ENCODE results near the gene C20orf204.
"Not testable (repeated sequence)": the region's sequence is repeated elsewhere in the genome, so short reads cannot be mapped to it uniquely, and the experiment has no call there.

Gene C20orf204, protein sequence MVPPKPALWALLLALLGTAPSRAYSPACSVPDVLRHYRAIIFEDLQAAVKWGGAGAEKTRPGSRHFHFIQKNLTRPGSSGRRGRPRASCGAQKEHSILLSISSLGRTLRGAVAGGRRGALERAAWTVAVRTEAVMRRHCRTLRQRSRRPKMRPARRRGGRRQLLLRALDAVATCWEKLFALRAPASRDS
- total RNA-seq: 11.2 to 13.1 reads per million in 2 donors

DNA sequence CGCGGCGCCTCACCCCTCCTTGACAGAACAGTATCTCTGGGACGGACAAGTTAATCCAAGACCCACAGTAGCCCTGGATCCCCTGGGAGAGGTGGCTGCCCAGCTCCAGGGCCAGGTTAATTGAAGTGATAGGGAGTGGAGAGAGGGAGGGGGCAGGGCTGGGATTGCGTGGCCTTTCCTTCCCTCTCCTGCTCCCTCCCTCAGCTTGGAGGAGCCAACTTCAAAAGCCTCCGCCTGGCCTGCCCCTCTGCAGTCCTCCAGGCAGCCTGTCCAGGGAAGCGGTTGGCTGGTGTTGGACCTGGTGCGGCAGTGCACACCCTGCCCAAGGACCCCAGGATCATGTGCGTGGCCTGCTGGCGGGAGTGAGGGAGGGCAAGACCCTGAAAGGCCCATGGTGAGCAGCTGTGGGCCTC, at the start of gene C20orf204:
Gene C20orf204 (plus strand): TSS at position 250 of the 413 bp plus-strand sequence. CDS start 142 bp downstream, at position 392.
- no peak for DNase-seq

DNA sequence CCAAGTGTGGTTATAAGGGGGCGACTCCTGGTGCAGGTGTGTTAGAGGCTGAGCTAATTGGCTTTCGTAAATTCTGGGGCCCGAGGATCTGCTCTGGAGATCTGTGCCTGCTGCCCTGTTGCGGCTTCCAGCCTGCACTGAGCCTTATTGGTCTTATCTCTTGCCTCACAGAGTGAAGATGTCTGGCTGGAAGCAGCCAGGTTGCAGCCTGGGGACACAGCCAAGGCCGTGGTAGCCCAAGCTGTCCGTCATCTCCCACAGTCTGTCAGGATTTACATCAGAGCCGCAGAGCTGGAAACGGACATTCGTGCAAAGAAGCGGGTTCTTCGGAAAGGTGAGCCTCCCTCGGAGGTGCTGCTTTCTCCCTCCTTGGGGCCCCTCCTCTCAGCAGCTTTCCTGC, 35.1 kb upstream of the C20orf204 start:
- DNase-seq: no peak

DNA sequence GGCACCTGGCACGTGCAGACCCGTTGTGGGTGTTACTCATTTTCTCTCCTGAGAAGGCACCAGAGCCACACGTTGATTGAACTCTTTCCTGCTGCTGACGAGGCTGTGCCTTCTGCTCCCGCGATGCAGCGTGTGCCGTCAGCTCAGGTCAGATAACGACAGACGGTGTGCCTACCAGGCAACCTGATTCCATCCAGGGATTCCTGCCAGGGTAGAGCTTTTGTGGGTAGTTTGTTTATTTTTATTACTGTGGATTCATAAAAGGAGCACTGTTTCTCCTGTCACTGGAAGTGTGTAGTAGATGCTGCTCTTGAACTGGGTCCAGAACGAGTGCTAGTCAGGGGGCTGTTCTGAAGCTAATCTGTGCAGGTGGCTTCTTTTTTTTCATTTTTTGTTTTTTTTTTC, 34.4 kb upstream of the C20orf204 start:
- DNase-seq: no peak

DNA sequence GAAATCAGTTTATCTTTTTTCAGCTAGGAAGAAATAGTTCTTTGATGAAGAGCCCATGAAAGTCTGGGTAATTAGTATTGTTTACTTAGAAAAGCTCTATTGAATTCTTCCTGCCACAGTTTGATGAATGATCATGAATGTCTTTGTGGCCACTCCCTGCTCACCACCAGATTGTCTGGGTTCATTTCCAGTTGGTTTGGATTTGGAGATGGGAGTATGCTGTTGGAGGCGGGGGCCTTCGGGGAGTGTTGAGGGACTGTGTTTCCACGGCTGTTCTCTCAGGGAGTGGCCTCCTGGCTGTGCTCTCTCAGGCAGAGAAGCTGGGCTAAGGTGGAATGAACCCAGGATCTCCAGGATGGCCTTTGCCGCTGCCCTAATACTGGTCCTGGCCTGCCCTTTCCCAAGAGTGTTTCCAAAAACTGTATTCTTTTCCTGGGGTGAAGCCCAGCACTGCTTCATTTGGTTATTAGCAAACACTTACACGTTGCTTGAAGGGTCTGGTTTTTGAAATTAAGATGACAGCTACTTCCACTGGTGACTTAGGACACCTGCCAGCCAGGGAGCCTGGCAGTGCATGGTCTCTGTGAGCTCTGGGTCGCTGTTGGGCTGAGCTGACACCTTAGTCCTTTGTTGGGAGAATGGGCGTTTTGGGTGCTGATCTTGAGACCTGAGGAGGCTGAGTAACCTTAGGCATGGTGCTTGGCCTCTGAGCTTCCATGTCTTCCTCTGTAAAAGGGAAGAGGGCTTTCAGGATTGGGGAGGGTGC, 31.8 kb upstream of the C20orf204 start:
- DNase-seq: no peak

DNA sequence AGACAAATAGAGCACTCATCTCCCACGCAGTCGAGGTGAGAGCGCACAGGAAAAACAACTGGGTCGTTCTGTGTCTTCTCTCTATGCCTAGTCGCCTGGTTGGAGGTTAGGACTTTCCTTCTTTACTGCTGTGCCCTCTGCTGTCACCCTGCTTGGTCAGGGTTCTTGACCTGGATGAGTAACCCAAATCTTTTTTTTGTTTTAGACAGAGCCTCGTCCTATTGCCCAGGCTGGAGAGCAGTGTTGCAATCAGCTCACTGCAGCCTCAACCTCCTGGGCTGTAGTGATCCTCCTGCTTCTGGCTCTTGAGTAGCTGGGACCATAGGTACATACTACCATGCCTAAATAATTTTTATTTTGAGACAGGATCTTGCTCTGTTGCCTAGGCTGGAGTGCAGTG, 30.6 kb upstream of the C20orf204 start:
- DNase-seq: no peak

DNA sequence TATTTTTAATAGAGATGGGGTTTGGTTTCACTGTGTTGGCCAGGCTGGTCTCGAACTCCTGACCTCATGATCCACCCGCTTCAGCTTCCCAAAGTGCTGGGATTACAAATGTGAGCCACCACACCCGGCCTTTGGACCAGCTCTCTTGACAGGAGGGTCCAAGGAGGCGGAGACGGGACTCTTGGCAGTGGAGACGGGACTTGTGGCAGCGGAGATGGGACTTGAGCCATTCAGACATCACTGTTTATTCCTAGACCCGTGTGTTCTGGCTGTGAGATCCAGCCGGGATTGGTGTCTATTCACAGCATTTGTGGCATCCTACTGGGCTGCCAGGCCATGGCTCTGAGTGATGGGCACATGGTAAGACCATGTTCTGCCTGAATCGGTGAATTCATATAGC, 29.5 kb upstream of the C20orf204 start:
- DNase-seq: no peak

DNA sequence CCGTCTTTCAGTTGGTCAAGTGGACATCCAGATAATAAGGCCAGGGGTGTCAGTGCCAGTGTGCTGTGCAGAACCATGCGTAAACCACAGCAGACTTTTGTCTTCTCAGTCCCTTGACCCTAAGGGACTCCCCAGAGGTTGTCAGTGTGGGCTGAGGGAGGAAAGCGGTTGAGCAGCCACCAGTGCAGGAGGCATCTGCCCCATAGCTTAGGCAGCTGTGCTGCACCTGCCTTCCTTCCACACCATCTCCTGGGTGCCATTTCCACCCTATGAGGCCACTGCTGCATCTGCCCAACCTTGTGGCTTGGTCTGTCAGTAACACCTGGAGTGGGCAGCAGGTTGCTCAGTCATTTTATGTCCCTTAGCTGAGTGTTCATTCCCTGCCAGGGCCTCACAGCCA, 29.1 kb upstream of the C20orf204 start:
- DNase-seq: no peak

DNA sequence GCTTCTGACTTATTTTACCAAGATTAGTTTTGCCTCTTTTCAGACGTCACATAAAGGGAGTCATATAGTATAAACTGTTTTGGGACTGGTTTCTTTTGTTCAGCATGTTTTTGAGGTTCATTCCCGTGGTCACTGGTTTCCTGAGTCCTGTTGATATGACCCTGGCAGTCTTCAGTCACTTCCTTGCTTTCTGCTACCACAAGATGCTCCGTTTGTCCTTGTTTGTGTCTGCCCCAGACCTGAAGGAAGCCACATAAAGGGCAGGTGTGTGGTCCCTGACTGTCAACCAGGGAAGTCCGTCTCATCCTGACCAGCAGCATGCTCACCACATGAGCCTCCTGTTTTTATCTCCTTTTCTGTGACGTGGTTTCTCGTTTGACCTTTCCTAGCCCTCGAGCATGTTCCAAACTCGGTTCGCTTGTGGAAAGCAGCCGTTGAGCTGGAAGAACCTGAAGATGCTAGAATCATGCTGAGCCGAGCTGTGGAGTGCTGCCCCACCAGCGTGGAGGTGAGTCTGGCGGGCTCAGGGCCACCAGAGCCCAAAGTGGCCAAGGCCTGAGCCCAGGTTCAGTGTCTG, 26.1 kb upstream of the C20orf204 start:
- no peak for DNase-seq

DNA sequence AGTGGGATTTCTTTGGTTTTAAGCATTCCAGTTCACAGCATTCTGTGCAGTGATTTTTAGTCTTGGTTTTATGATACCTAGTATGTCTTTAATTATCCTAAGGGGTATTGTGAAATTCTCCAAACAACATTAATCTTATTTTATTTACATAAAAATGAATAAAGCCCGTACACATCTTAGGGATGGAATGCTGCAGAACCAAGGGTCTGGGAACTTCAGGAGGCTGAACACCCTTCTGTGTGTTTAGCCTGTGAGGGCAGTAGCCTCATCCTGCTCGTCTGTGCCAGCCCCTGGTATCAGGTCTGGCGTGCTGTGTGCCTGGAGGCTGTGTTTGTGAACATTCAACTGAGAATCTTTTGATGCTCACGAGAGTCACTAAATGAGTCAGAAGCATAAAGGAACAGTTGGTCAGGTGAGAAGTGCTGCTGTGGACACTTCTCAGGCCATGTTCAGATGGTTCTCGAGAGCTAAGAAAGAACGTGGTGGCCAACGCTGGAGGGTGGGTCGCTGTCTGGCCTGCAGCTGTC, 25.2 kb upstream of the C20orf204 start:
- no peak for DNase-seq

DNA sequence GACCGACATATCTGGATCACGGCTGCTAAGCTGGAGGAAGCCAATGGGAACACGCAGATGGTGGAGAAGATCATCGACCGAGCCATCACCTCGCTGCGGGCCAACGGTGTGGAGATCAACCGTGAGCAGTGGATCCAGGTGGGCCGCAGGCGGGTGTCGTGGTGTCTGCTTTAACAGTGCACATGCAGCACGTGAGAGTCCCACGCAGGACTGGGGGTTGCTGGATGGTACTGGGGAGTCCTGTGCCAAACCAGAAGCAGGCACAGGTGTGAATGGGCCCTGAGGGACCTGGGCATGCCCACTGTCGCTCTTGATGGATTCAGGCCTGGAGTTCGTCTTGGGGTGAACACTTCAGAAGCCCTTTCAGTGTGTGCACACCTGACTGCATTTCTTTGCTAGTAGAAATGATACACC, 24.6 kb upstream of the C20orf204 start:
- DNase-seq: no peak

DNA sequence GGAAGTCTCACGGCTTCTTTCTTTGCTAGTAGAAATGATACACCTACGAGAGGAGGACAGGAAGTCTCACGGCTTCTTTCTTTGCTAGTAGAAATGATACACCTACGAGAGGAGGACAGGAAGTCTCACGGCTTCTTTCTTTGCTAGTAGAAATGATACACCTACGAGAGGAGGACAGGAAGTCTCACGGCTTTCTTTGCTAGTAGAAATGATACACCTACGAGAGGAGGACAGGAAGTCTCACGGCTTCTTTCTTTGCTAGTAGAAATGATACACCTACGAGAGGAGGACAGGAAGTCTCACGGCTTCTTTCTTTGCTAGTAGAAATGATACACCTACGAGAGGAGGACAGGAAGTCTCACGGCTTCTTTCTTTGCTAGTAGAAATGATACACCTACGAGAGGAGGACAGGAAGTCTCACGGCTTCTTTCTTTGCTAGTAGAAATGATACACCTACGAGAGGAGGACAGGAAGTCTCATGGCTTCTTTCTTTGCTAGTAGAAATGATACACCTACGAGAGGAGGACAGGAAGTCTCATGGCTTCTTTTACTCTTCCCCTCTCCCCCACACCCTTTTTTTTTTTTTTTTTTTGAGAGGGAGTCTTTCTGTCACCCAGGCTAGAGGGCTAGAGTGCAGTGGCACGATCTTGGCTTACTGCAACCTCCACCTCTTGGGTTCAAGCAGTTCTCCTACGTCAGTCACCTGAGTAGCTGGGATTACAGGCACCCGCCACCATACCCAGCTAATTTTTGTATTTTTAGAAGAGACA, 23.4 kb upstream of the C20orf204 start:
- DNase-seq: not testable (repeated sequence)

DNA sequence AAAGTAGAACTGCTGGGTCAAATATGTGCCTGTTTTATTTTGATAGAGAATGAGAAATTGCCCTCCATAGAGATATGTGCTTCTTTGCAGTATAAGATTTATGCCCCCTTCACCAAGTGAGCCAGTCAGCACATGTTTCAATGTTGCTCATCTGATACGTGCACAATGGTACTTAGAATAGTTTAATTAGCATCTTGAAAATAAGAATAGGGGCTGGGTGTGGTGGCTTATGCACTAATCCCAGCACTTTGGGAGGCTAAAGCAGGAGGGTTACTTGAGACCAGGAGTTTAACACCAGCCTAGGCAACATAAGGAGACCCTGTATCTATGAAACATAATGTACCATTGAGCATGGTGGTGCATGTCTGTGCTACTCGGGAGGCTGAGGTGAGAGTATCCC, 20.3 kb upstream of the C20orf204 start:
- DNase-seq: no peak

DNA sequence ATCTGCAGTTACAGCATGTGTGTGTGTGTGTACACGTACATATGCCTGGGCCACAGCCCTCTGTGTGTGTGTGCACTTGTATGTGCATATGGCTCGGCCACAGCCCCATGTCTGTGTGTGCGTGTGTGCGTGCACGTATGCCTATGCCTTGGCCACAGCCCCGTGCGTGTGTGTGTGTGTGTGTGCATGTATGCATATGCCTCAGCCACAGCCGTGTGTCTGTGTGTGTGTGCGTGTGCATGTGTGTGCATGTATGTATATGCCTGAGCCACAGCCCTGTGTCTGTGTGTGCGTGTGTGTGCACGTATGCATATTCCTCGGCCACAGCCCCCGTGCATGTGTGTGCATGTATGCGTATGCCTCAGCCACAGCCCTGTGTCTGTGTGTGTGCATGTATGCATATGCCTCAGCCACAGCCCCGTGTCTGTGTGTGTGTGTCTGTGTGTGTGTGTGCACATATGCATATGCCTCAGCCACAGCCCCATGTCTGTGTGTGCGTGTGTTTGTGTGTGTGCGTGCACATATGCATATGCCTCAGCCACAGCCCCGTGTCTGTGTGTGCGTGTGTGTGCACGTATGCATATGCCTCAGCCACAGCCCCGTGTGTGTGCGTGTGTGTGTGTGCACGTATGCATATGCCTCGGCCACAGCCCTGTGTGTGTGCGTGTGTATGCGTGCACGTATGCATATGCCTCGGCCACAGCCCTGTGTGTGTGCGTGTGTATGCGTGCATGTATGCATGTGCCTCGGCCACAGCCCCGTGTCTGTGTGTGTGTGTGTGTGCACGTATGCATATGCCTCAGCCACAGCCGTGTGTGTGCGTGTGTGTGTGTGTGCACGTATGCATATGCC, 14.6 kb upstream of the C20orf204 start:
- DNase-seq: no peak

DNA sequence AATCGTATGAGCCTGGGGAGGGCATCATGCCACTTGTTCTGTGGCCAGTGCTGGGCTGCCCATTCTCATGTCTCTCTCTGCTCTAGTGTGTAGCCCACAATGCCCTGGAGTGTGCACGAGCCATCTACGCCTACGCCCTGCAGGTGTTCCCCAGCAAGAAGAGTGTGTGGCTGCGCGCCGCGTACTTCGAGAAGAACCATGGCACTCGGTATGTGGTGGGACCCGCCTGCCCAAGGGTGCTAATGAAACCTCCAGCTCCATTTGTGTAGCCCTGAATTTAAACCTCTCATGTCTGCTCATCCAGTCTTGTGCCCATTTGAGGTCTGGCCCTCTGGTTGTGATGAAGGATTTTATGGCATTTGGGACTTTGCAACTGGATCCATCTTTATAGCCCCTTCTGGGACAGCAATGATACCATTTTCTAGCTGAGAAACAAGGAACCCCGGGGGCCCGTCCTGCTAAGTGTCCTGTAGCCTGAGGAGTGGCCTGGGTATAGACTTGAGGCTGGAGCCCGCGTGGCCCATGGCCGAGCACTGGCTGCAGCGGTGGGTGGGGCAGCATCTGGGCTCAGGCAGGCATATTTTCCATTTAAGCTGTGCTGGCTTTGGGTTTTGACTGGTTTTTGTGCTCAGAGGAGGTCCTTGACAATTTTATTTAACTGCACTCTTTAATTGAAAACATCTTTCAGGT, 13.2 kb upstream of the C20orf204 start:
- no peak for DNase-seq

DNA sequence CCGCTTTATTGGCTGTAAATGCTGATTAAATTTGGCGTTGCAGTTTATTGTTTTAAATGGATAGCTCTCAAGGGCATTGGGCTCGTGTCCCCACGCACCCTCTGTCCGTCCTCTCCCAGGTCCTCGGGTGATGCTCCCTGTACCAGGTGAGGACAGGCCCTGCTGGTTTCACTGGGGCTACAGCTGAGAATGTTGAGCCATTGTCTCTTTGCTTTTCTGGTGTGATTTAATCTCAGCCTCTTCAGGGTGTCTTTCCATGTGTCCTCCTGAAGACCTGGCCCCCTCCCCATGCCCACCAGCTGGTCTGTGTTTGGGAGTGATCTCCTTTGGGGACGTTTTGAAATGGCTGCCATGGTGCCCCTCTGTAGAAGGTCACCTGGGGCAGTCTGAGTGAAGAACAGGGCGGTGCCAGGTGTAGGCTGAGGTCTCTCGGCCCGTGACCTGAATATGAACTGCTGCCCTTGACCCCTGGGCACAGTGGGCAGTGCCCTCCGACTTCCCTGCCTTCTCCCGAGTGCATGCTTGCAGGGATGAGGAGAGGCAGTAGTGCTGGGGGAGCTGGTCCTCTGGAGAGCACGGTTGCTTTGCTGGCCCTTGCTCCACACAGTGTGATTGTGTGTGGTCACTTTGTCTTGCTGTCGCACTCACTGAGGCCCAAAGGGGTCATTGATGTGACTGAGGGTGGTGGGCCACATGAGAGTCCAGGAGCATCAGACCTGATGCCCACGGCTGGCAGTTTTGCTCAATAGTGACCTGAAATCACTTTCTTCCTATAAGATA, 12.4 kb upstream of the C20orf204 start:
- no peak for DNase-seq

DNA sequence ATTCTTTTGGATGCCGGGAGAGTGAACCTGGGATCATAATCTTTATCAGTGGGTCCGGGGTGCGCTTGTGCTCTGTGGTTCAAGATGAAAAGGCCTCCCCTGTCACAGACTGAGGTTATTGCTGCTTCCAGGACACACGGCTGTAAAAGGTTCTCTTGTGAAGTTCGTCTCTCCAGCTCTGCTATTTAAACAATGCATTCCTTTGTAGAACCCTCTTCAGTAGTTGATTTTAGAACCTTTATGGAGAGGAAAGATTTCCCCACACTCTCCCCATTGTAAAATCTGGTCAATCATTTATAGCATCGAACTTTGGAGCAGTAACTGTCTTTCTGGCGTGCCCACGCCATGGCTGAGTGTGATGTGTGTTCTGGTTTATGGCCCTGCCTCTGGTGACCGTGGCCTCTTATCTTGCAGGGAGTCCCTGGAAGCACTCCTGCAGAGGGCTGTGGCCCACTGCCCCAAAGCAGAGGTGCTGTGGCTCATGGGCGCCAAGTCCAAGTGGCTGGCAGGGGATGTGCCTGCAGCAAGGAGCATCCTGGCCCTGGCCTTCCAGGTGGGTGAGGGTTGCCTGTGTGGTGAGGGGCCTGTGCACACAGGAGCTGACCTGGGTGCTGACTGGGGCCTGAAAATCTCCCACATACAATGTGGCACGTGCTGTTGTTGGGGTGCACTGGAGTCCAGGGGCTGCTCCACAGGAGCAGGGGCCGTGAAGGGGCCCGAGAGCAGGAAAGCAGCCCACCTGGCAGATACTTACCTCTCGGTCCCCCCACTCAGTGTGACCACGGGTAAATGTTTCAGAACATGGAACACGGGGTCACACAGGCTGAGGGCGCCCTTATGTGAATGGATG, 11.6 kb upstream of the C20orf204 start:
- no peak for DNase-seq

DNA sequence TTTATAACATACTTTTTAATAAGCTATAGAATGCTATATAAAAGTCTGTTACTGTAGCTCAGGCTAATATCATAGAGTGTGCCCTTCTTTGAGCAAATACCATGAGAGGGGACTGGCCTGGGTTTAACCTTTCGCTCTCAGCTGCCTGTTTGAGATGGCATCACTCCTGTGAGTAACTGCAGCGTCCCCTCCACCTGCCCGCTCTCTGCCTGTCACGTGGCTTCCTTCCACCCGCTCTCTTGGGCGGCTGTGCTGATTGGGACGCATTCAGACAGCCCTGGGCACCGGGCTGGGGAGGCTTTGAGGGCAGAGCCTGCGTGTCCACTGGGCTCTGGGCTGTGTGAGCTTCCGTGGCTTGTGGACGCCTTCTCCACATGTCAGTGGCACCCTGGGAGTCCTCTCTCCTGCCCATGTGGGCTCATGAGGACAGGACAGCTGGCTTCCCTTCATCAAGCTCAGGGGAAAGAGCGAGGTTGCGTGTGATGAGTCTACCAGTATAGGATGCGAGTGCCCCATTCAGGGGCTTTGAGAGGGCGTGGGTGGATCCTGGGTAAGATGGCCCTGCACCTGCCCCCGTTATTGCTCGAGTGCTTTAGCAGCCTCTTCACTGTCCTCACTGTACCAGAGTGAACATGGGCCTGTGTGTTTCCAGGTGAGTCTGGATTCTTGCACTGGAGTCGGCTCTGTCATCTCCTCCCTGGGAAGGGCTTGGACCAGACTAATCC, 10.7 kb upstream of the C20orf204 start:
- no peak for DNase-seq

DNA sequence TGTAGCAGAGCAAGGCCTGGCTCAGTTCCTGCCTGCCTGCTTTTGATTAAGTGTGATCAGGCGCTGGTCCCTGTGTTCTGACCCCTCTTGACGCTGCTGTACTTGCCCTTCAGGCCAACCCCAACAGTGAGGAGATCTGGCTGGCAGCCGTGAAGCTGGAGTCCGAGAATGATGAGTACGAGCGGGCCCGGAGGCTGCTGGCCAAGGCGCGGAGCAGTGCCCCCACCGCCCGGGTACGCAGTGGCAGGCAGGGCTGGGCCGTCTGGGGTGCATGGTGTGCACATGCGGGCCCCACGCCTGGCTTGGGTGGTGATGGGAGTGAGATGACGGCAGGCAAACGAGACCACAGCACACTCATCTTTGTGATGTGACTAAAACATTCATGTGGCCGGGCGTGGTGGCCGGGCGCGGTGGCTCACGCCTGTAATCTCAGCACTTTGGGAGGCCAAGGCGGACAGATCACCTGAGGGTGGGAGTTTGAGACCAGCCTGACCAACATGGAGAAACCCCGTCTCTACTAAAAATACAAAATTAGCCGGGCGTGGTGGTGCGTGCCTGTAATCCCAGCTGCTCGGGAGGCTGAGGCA, 10.1 kb upstream of the C20orf204 start:
- DNase-seq: no peak

All from activated gamma-delta T cell (primary cell).